GM23338 (cell line): ENCODE data around the gene RTP5. TPM values are rescaled to one million over a fixed set of nuclear protein-coding genes. Genes with fewer than 3 reads are reported as not detected.

Experiments
- ATAC-seq: fragments of 200-7000 bp; cut with Tn5 transposase; 3 replicates; pipeline ENCODE4 v1.9.1; 2020
- DNase-seq: peaks from one replicate; pipeline ENCODE4 v3.0.0-alpha.2; 2015; ENCODE audit warnings: low spot score
- H2AFZ ChIP-seq: fragments of 200-600 bp; sonication (generic); 2 replicates; pipeline ENCODE4 v1.8.0; 2016; ENCODE audit warnings: antibody characterized with exemption, mild to moderate bottlenecking, moderate library complexity
- H3F3A ChIP-seq: fragments of 200-600 bp; sonication (generic); replicated peaks from 2 replicates; pipeline ENCODE4 v1.8.0; 2017; ENCODE audit warnings: antibody characterized with exemption, mixed run types, low read depth
- H3K27ac ChIP-seq: fragments of 200-600 bp; sonication (generic); 2 replicates; pipeline ENCODE4 v1.6.1; 2016; ENCODE audit warnings: low read depth
- H3K27me3 ChIP-seq: fragments of 200-600 bp; sonication (generic); 2 replicates; pipeline ENCODE4 v1.8.0; 2016; ENCODE audit warnings: mild to moderate bottlenecking, mixed run types, moderate library complexity; ENCODE audit not compliant: insufficient read depth
- H3K36me3 ChIP-seq: fragments of 200-600 bp; sonication (generic); 2 replicates; pipeline ENCODE4 v1.8.0; 2016; ENCODE audit warnings: mild to moderate bottlenecking; ENCODE audit not compliant: insufficient read depth
- H3K4me1 ChIP-seq: fragments of 200-600 bp; sonication (generic); 2 replicates; pipeline ENCODE4 v1.8.0; 2016; ENCODE audit warnings: mild to moderate bottlenecking, moderate library complexity; ENCODE audit not compliant: insufficient read depth
- H3K4me2 ChIP-seq: fragments of 200-600 bp; sonication (generic); 2 replicates; pipeline ENCODE4 v1.7.1; 2017; ENCODE audit warnings: mixed run types
- H3K4me3 ChIP-seq: fragments of 200-600 bp; sonication (generic); 2 replicates; pipeline ENCODE4 v1.6.1; 2016; ENCODE audit warnings: mixed run types
- H3K79me2 ChIP-seq: fragments of 200-600 bp; sonication (generic); replicated peaks from 2 replicates; pipeline ENCODE4 v1.8.0; 2017; ENCODE audit warnings: mild to moderate bottlenecking; ENCODE audit not compliant: insufficient read depth
- H3K9me2 ChIP-seq: fragments of 200-600 bp; sonication (generic); 2 replicates; pipeline ENCODE4 v1.8.0; 2017; ENCODE audit not compliant: insufficient read depth
- H4K20me1 ChIP-seq: fragments of 200-600 bp; sonication (generic); replicated peaks from 2 replicates; pipeline ENCODE4 v1.8.0; 2017; ENCODE audit warnings: mild to moderate bottlenecking; ENCODE audit not compliant: insufficient read depth
- H3K27ac Mint-ChIP-seq: 2 replicates; pipeline ENCODE4 v1.8.0; 2020; ENCODE audit warnings: inconsistent platforms, mild to moderate bottlenecking, moderate library complexity, mixed read lengths
- H3K27me3 Mint-ChIP-seq: 3 replicates; pipeline ENCODE4 v1.8.0; 2022; ENCODE audit warnings: low read depth, mild to moderate bottlenecking, moderate library complexity, mixed read lengths, inconsistent platforms; ENCODE audit not compliant: insufficient read depth, poor library complexity
- H3K36me3 Mint-ChIP-seq: 3 replicates; pipeline ENCODE4 v1.8.0; 2021; ENCODE audit warnings: low read depth, mild to moderate bottlenecking, inconsistent platforms, moderate library complexity, mixed read lengths
- H3K4me1 Mint-ChIP-seq: 3 replicates; pipeline ENCODE4 v1.8.0; 2020; ENCODE audit warnings: mild to moderate bottlenecking, inconsistent platforms, mixed read lengths
- H3K4me3 Mint-ChIP-seq: 3 replicates; pipeline ENCODE4 v1.8.0; 2021; ENCODE audit warnings: moderate library complexity, mild to moderate bottlenecking, inconsistent platforms, mixed read lengths
- H3K9me3 Mint-ChIP-seq: 3 replicates; pipeline ENCODE4 v1.8.0; 2020; ENCODE audit warnings: moderate library complexity, mild to moderate bottlenecking, inconsistent platforms, mixed read lengths
- CREB1 ChIP-seq: fragments of 250-450 bp; sonication (Bioruptor Pico); IDR thresholded peaks from 2 replicates; pipeline ENCODE4 v1.5.0; 2020; ENCODE audit warnings: low read depth, mild to moderate bottlenecking, moderate library complexity
- EZH2 ChIP-seq: fragments of 200-600 bp; sonication (generic); IDR thresholded peaks from one replicate; pipeline ENCODE4 v1.8.0; 2017; ENCODE audit warnings: antibody characterized with exemption, mild to moderate bottlenecking, low read depth; ENCODE audit not compliant: unreplicated experiment
- EZH2phosphoT487 ChIP-seq: fragments of 200-600 bp; sonication (generic); IDR thresholded peaks from one replicate; pipeline ENCODE4 v1.8.1; 2018; ENCODE audit warnings: antibody characterized with exemption; ENCODE audit not compliant: unreplicated experiment
- JUNB ChIP-seq: IDR thresholded peaks from one replicate; pipeline ENCODE4 v1.6.1; 2016; ENCODE audit warnings: antibody characterized with exemption; ENCODE audit not compliant: unreplicated experiment
- STAT1 ChIP-seq: IDR thresholded peaks from one replicate; pipeline ENCODE4 v1.6.1; 2016; ENCODE audit warnings: antibody characterized with exemption; ENCODE audit not compliant: unreplicated experiment
- ZNF114 ChIP-seq: fragments of 250-450 bp; sonication (Bioruptor Pico); IDR thresholded peaks from 2 replicates; pipeline ENCODE4 v1.5.0; 2020; ENCODE audit warnings: mild to moderate bottlenecking, moderate library complexity
- ZNF462 ChIP-seq: fragments of 250-450 bp; sonication (Bioruptor Pico); IDR thresholded peaks from 2 replicates; pipeline ENCODE4 v1.5.0; 2020; ENCODE audit warnings: mild to moderate bottlenecking, moderate library complexity
- polyA plus RNA-seq: library from polyadenylated mRNA; unstranded; fragments of >200 nt; fragmentation: Nextera tagmentation; extraction: Ambion mirVana; gene quantifications from 2 replicates; pipeline ENCODE4 v1.2.1, GENCODE V29; 2016
- total RNA-seq: library from RNA; depleted of rRNA; stranded (reverse); fragments of >200 nt; shearing (Covaris generic); gene quantifications from 2 replicates; pipeline ENCODE4 v1.2.3, GENCODE V29; 2014

Gene RTP5
- total and polyA plus RNA-seq, 2 experiments from 2014 or later, result not detected

GRCh38 chr2:241820625-241821384 is 48.7 kb upstream of the RTP5 start (continued):
- TF ChIP-seq ZNF462 (CRISPR knock-in tag) (no peak), STAT1 (no peak), CREB1 (no peak), EZH2phosphoT487 (no peak), ZNF114 (CRISPR knock-in tag) (no peak)

GRCh38 chr2:241821460-241822263 is 47.9 kb upstream of the RTP5 start:
- DNase-seq, result no peak
- H3K9me3 Mint-ChIP-seq, result peaks cover 26% of the 10 kb centered on the region
- no peak overlapping the region for H3K4me3 Mint-ChIP-seq

More at GRCh38 chr2:241821460-241822263, 47.9 kb upstream of the RTP5 start:
- H3F3A ChIP-seq, result peaks cover 18% of the 10 kb centered on the region
- TF ChIP-seq EZH2 (no peak), JUNB (no peak), CREB1 (no peak)
- H3K27ac Mint-ChIP-seq, result no peak overlapping the region
- peaks cover 13% of the 10 kb centered on the region for H3K36me3 Mint-ChIP-seq
- no peaks in the 10 kb centered on the region for H4K20me1 ChIP-seq
- no peaks in the 10 kb centered on the region for H3K9me2 ChIP-seq
- H3K27ac ChIP-seq, result no peak overlapping the region
- H3K4me1 Mint-ChIP-seq, result peaks cover 17% of the 10 kb centered on the region
- peak; percentile 49; the same call in 2 of the 3 replicates for ATAC-seq
- H2AFZ ChIP-seq, result peak overlapping the region; percentile 85
- no peaks in the 10 kb centered on the region for H3K79me2 ChIP-seq
- no peaks in the 10 kb centered on the region; the same call in 1 of the 2 replicates for H3K4me1 ChIP-seq
- no peak overlapping the region for H3K4me3 ChIP-seq
- no peak overlapping the region for H3K4me2 ChIP-seq
- H3K27me3 Mint-ChIP-seq, result peaks cover 34% of the 10 kb centered on the region
- no peaks in the 10 kb centered on the region for H3K27me3 ChIP-seq
- H3K36me3 ChIP-seq, result no peaks in the 10 kb centered on the region
